ENCODE results near the gene CRLF3. TPM values are rescaled to one million over a fixed set of nuclear protein-coding genes. Genes with fewer than 3 reads are reported as not detected.

CRLF3 gene
- total RNA-seq, 4 donors from 2014 or later: 1.0 to 23.4 (median 8.7) TPM

DNA sequence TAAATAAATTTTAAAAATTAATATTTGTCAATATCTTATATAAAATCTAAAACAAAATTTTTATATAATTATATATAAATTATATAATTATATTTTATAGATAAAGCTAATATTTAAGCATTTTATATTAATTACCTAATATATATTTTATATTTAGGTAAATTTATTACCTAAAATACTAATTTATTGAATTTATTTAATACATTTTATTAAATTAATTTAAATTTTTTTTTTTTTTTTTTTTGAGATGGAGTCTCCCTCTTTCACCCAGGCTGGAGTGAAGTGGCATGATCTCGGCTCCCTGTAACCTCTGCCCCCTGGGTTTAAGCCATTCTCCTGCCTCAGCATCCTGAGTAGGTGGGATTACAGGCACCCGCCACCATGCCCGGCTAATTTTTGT, 29.7 kb upstream of the CRLF3 start:
- Histone ChIP-seq H3K4me3 (no peak overlapping the region), H3K4me1 (no peaks in the 10 kb centered on the region), H3K36me3 (no peaks in the 10 kb centered on the region), H3K9me3 (no peaks in the 10 kb centered on the region), H3K27me3 (no peaks in the 10 kb centered on the region), H3K27ac (no peak overlapping the region)
- DNase-seq: no peak
- intact Hi-C loops (cut with DNase I; ENCODE audit: low total_unique reads): no loop called here
- TF ChIP-seq POLR2A (IDR thresholded peaks at IDR 0.05) (no peak), CTCF (IDR thresholded peaks at IDR 0.05) (no peak)

DNA sequence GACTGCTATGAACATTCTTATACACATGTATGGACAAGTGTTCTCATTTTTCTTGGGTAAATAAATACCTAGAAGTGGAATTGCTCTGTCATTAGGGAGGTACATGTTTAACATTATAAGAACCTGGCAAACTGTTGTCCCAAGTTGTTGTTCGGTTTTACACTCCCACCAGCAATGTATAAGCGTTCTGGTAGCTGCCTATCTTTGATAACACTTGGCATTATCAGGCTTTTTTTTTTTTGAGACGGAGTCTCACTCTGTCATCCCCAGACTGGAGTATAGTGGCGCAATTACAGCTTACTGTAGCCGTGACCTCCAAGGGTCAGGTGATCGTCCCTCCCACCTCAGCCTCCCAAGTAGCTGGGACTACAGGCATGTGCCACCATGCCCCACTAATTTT, 23.5 kb upstream of the CRLF3 start:
- Histone ChIP-seq H3K27ac (no peak overlapping the region), H3K36me3 (no peaks in the 10 kb centered on the region), H3K4me3 (no peak overlapping the region), H3K27me3 (no peaks in the 10 kb centered on the region), H3K4me1 (no peaks in the 10 kb centered on the region), H3K9me3 (no peaks in the 10 kb centered on the region)
- no peak for DNase-seq
- intact Hi-C loops (cut with DNase I; ENCODE audit: low total_unique reads): no loop called here
- TF ChIP-seq POLR2A (IDR thresholded peaks at IDR 0.05) (no peak), CTCF (IDR thresholded peaks at IDR 0.05) (no peak)

GRCh38 chr17:30840771-30841170, 16.3 kb upstream of the CRLF3 start:
- DNase-seq: no peak
- no peaks in the 10 kb centered on the region for H3K9me3 ChIP-seq
- H3K27me3 ChIP-seq: no peaks in the 10 kb centered on the region
- H3K27ac ChIP-seq: no peak overlapping the region
- intact Hi-C loops (cut with DNase I; ENCODE audit: low total_unique reads): no loop called here
- H3K36me3 ChIP-seq: no peaks in the 10 kb centered on the region
- no peaks in the 10 kb centered on the region for H3K4me1 ChIP-seq
- H3K4me3 ChIP-seq: no peak overlapping the region
- TF ChIP-seq POLR2A (IDR thresholded peaks at IDR 0.05): no peak
- no peak for TF ChIP-seq CTCF (IDR thresholded peaks at IDR 0.05)

DNA sequence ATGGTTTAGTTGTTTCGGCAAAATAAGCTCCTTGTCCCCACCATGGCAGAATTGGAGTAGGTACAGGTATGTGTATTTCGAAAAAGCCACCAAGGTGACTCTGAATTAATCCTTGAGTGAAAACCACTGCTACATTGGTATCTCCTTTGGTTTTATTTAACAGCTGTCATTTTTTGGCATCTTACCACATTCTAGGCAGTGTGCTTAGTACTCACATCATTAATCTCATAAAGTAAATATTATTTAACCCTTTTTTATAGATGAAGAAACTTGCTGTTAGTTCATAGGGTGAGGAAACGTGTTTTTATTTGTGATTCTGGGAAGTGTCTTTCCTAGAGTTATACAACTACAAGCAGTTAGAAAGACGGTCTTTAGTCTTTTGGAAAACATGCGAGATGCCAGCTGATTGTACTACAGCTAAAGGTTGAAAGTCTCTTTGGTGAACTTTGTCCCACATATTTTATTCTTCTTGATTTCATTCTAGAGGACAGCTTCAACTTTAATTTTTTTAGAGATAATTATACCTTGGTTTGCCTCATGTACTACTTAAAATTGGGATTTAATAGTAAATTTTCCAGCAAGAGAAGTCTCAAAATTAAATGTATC, 13.8 kb upstream of the CRLF3 start:
- Histone ChIP-seq H3K27ac (no peak overlapping the region), H3K4me1 (no peaks in the 10 kb centered on the region), H3K9me3 (no peaks in the 10 kb centered on the region), H3K4me3 (no peak overlapping the region), H3K27me3 (no peaks in the 10 kb centered on the region), H3K36me3 (no peaks in the 10 kb centered on the region)
- TF ChIP-seq POLR2A (IDR thresholded peaks at IDR 0.05) (no peak), CTCF (IDR thresholded peaks at IDR 0.05) (no peak)
- DNase-seq: no peak
- intact Hi-C loops (cut with DNase I; ENCODE audit: low total_unique reads): no loop called here

DNA sequence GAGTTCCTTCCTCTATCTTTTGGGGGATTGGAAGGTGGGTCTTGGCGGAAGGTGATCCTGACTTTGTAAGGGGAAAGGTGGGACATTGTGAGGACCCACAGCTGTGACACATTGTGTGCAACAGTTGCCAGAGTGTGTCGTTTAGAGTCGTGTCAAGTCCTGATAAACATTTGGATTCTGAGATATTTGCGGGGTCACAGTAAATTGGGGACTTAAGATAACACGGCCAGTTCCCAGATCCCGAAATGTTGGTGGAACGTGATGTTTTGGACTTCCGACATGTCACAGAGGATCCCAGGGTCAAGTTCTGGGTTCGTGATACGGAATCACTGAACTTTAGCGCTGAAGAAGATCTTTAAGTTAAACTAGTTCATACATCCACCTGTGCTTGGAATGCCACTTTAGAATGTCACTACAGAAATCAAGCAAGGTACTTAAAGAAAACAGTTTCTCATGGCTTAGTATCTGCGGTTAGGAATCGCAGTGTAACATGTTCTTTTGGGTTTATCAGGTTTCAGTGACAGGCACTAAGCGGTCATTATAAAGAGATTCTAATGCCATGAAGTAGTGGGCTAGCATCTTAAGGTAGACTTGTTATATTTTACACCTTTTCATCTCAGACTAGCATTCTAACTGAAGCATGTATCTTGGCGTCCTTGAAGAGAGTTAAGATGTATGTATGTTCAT, 8.1 kb upstream of the CRLF3 start:
- Histone ChIP-seq H3K27me3 (no peaks in the 10 kb centered on the region), H3K4me3 (peak overlapping the region; percentile 55 to 62), H3K4me1 (peaks cover 0 to 6% of the 10 kb centered on the region in 2 donors), H3K27ac (peak overlapping the region in 1 of 2 donors; percentile 30), H3K36me3 (no peaks in the 10 kb centered on the region), H3K9me3 (no peaks in the 10 kb centered on the region)
- TF ChIP-seq POLR2A (IDR thresholded peaks at IDR 0.05) (no peak), CTCF (IDR thresholded peaks at IDR 0.05) (no peak)
- no peak for DNase-seq
- intact Hi-C loops (cut with DNase I; ENCODE audit: low total_unique reads): no loop called here
